Measurements from ENCODE around the gene AFAP1L1. TPM values are rescaled to one million over a fixed set of nuclear protein-coding genes. Genes with fewer than 3 reads are reported as not detected.

Gene AFAP1L1
- total RNA-seq, result under 1 TPM; 0.18 to 0.55 TPM

GRCh38 chr5:149271716-149272563, at the start of gene AFAP1L1:
AFAP1L1 (plus strand) TSS chr5:149271859; CDS start chr5:149271969, 110 bp downstream.
- Mint-ChIP-seq H3K9me3 (ENCODE audit: low read depth) (peaks cover 2% of the 10 kb centered on the region), H3K36me3 (ENCODE audit: low read depth) (no peaks in the 10 kb centered on the region), H3K27ac (peak within 1 kb of the TSS; percentile 72), H3K4me1 (peaks cover 6% of the 10 kb centered on the region), H3K27me3 (peaks cover 23% of the 10 kb centered on the region), H3K4me3 (peak within 1 kb of the TSS; percentile 75)
- ChIA-PET CTCF (interaction anchor here (0.6 to 1.5 kb wide), 3 partner anchors 10 to 131 kb away, joined by 3 to 5 read pairs (median 4); partner anchors contain the start of gene ABLIM3), POLR2A (no interaction called here)
- peak; percentile 64 for ATAC-seq
- intact Hi-C loops (cut with DNase I, micrococcal nuclease), result loop anchor here in 1 of 2 experiments (5.0 kb wide), 1 partner anchor 450 kb away; no protein-coding TSS in a partner anchor
- DNase-seq, result peak; percentile 52

GRCh38 chr5:149223081-149223848, 48.4 kb upstream of the AFAP1L1 start:
- no peaks in the 10 kb centered on the region for H3K9me3 Mint-ChIP-seq (ENCODE audit: low read depth)
- intact Hi-C loops (cut with DNase I, micrococcal nuclease), result no loop called here
- no peaks in the 10 kb centered on the region for H3K27me3 Mint-ChIP-seq
- ChIA-PET CTCF (interaction anchor here (0.6 to 1.9 kb wide), 4 partner anchors 10 to 82 kb away, joined by 4 to 7 read pairs (median 4); partner anchors contain the start of gene ABLIM3), POLR2A (no interaction called here)
- no peaks in the 10 kb centered on the region for H3K4me1 Mint-ChIP-seq
- no peak overlapping the region for H3K4me3 Mint-ChIP-seq
- no peaks in the 10 kb centered on the region for H3K36me3 Mint-ChIP-seq (ENCODE audit: low read depth)
- no peak for ATAC-seq
- H3K27ac Mint-ChIP-seq, result no peak overlapping the region
- DNase-seq, result no peak

DNA sequence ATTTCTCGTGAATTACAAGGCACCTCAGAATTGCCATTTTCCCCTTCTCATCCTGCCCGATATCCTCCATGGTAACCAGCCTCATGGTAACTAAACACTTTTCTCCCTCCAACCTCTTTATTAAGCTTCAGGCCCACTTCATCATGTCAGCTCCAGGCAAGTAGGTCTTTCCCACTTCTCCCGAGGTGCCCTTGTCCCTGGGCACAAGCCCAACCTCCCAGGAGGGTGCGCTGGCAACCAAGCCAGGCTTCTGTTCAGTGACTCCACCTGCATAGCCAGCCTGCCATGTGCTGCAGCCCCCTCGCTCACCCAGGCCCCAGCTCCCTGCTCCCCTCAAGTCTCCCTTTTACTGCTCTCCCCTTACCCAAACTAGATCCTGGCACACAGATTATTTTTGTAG, 47.4 kb upstream of the AFAP1L1 start:
- POLR2A ChIA-PET, result no interaction called here
- H3K36me3 Mint-ChIP-seq (ENCODE audit: low read depth), result no peaks in the 10 kb centered on the region
- no peak overlapping the region for H3K4me3 Mint-ChIP-seq
- CTCF ChIA-PET, result no interaction called here
- H3K27ac Mint-ChIP-seq, result no peak overlapping the region
- no peaks in the 10 kb centered on the region for H3K27me3 Mint-ChIP-seq
- H3K9me3 Mint-ChIP-seq (ENCODE audit: low read depth), result no peaks in the 10 kb centered on the region
- intact Hi-C loops (cut with DNase I, micrococcal nuclease), result no loop called here
- ATAC-seq (no peak), DNase-seq (no peak)
- no peaks in the 10 kb centered on the region for H3K4me1 Mint-ChIP-seq

- H3K4me3 Mint-ChIP-seq, result no peak overlapping the region
- ChIA-PET POLR2A (no interaction called here), CTCF (interaction anchor here (1.3 kb wide), 1 partner anchor 86 kb away, joined by 3 read pairs; the partner anchor contains the start of gene ABLIM3)
- intact Hi-C loops (cut with DNase I, micrococcal nuclease), result no loop called here
- DNase-seq (no peak), ATAC-seq (peak; percentile 75)
- H3K4me1 Mint-ChIP-seq, result no peaks in the 10 kb centered on the region
- no peaks in the 10 kb centered on the region for H3K27me3 Mint-ChIP-seq
- no peaks in the 10 kb centered on the region for H3K36me3 Mint-ChIP-seq (ENCODE audit: low read depth)
- no peaks in the 10 kb centered on the region for H3K9me3 Mint-ChIP-seq (ENCODE audit: low read depth)
- no peak overlapping the region for H3K27ac Mint-ChIP-seq
Observed at GRCh38 chr5:149227168-149227826, 44.4 kb upstream of the AFAP1L1 start.

DNA sequence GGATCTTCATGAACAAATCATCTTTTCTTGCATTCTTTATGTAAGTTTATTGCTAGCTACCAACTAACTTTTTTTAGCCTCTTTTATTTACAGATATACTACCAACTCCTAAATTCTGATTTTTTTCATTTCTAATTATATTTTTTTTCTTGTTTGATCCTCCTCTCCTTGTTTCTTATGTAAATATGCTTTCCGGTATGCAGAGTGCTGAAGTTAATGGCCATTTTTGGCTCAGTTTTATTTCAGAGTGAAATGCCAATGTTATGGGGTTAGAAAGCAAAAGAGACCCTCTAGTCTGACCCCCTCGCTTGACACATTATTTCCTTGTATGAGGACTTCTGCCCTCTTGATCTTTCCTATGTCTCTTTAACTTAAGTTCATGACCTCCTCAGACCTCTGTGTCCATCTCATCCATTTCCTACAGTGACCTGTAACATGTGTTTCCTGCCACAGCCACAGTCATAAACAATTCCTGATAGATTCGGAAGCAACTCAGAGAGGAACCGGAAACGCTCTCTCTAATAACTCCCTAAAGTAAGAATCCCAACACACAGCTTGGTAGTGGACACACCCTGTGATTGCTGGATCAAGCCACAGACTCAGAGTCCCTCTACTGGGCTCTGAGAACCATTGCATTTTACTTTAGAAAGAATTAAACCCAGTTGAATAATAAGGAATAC, 42.9 kb upstream of the AFAP1L1 start:
- no peak for DNase-seq
- H3K4me1 Mint-ChIP-seq, result no peaks in the 10 kb centered on the region
- H3K27ac Mint-ChIP-seq, result no peak overlapping the region
- H3K4me3 Mint-ChIP-seq, result no peak overlapping the region
- ChIA-PET CTCF (no interaction called here), POLR2A (no interaction called here)
- H3K27me3 Mint-ChIP-seq, result no peaks in the 10 kb centered on the region
- no peaks in the 10 kb centered on the region for H3K36me3 Mint-ChIP-seq (ENCODE audit: low read depth)
- peak; percentile 19 for ATAC-seq
- intact Hi-C loops (cut with DNase I, micrococcal nuclease), result no loop called here
- no peaks in the 10 kb centered on the region for H3K9me3 Mint-ChIP-seq (ENCODE audit: low read depth)

DNA sequence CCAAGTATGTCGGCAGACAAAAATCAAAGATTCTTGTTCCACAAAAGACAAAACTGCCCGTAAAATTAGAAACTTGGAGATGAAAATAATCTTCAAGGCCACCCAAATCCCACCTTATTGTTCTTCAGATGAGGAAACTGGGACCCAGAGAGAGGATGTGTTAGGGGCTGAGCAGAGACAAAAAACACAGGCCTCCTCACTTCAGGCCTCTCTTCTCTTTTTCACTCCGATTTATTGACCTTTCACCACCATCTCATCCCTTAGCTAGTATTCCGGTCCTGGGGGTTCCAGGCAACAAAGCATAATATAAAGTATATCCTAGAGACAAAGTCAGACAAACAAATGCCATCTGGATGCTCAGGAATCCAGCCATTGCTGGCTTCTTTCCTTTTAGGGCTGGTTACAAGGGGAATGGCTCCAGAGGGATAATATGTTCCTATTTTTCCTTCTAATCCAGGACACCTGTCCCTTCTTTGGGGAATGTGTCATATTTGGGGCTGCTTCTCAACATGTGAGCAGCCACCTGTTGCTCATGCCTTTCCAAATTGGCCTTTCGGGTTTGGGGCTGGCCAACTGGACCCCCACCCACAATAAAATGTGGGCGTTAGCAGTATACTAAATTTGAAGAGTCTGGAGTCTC, 42.2 kb upstream of the AFAP1L1 start:
- DNase-seq (no peak), ATAC-seq (no peak)
- Mint-ChIP-seq H3K4me3 (no peak overlapping the region), H3K4me1 (no peaks in the 10 kb centered on the region), H3K9me3 (ENCODE audit: low read depth) (no peaks in the 10 kb centered on the region), H3K27ac (no peak overlapping the region), H3K27me3 (no peaks in the 10 kb centered on the region), H3K36me3 (ENCODE audit: low read depth) (no peaks in the 10 kb centered on the region)
- POLR2A ChIA-PET, result no interaction called here
- intact Hi-C loops (cut with DNase I, micrococcal nuclease), result no loop called here
- CTCF ChIA-PET, result interaction anchor here (1.0 kb wide), 1 partner anchor 35 kb away, joined by 4 read pairs; no protein-coding TSS in a partner anchor

DNA sequence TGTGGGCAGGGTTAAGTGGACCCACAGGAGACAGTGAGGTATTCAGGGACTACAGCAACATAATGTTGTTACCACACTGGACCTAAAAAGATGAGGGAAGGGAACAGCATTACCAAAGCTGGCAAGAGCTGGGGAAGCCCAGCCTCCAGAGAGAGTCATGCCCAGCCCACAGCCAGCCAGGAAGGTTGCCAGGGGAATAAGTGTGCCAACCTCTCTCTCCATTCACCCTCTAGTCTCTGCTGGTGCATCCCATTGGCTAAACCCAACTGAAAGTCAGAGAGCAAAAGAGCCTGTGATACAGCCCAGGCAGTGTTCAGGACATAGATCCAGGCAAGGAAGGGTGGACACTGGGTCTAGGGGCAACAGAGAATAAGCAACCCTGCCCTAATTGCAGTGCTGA, 35.8 kb upstream of the AFAP1L1 start:
- Mint-ChIP-seq H3K27ac (no peak overlapping the region), H3K4me1 (peaks cover 17% of the 10 kb centered on the region), H3K36me3 (ENCODE audit: low read depth) (peaks cover 3% of the 10 kb centered on the region), H3K9me3 (ENCODE audit: low read depth) (no peaks in the 10 kb centered on the region), H3K4me3 (no peak overlapping the region), H3K27me3 (no peaks in the 10 kb centered on the region)
- ChIA-PET CTCF (interaction anchor here (0.7 to 1.6 kb wide), 4 partner anchors 13 to 502 kb away, joined by 3 to 9 read pairs (median 4); no protein-coding TSS in a partner anchor), POLR2A (no interaction called here)
- intact Hi-C loops (cut with DNase I, micrococcal nuclease), result no loop called here
- ATAC-seq (no peak), DNase-seq (no peak)

- H3K9me3 Mint-ChIP-seq (ENCODE audit: low read depth), result no peaks in the 10 kb centered on the region
- DNase-seq (no peak), ATAC-seq (no peak)
- H3K27me3 Mint-ChIP-seq, result no peaks in the 10 kb centered on the region
- intact Hi-C loops (cut with DNase I, micrococcal nuclease), result no loop called here
- H3K27ac Mint-ChIP-seq, result no peak overlapping the region
- peaks cover 32% of the 10 kb centered on the region for H3K4me1 Mint-ChIP-seq
- ChIA-PET CTCF (no interaction called here), POLR2A (no interaction called here)
- peaks cover 3% of the 10 kb centered on the region for H3K36me3 Mint-ChIP-seq (ENCODE audit: low read depth)
- no peak overlapping the region for H3K4me3 Mint-ChIP-seq
Observed at GRCh38 chr5:149237662-149238061, 34.0 kb upstream of the AFAP1L1 start.

DNA sequence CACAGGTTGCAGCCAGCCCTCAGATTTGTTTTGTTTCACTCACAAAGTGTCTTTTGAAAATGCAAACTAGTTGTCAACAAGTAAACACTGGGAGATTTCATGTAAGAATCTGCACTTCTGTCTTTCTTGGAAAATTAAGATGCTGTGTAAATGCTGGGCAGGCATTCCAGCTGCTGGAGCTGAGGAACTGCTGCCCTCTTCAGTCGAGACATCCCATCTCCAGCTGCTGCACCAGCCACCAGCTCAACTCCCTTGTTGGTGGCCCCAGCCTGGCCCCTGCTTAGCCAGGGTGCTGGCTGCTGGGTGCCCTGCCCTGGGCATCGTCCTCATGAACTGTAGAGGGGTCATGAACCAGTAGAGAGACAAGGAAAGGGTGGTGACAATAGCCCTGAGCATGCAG, 33.1 kb upstream of the AFAP1L1 start:
- Mint-ChIP-seq H3K4me3 (no peak overlapping the region), H3K9me3 (ENCODE audit: low read depth) (no peaks in the 10 kb centered on the region), H3K4me1 (peaks cover 32% of the 10 kb centered on the region), H3K36me3 (ENCODE audit: low read depth) (peaks cover 3% of the 10 kb centered on the region), H3K27ac (no peak overlapping the region), H3K27me3 (no peaks in the 10 kb centered on the region)
- POLR2A ChIA-PET, result no interaction called here
- no peak for DNase-seq
- CTCF ChIA-PET, result no interaction called here
- intact Hi-C loops (cut with DNase I, micrococcal nuclease), result no loop called here
- no peak for ATAC-seq

DNA sequence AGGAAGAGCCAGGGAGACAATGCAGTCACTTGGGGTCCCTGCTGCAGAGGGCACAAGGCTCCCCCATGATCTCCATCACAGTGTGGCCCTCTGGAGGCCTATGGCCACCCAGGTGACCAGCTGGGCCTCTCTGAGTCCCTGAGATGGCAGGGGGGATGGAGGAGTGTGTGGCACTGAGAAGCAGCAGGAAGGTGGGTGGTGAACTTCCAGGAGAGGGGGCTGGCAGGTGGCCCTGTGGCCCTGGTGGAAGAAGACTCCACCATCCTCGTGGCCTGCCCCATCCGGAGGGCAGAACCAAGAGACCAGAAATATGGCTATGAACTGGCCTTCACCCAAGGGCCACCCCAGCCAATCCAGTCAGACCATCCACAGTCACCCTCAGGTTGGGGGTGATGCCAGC, 31.7 kb upstream of the AFAP1L1 start:
- Mint-ChIP-seq H3K4me3 (no peak overlapping the region), H3K4me1 (peaks cover 32% of the 10 kb centered on the region), H3K36me3 (ENCODE audit: low read depth) (peaks cover 3% of the 10 kb centered on the region), H3K27me3 (no peaks in the 10 kb centered on the region), H3K27ac (peak overlapping the region; percentile 91), H3K9me3 (ENCODE audit: low read depth) (no peaks in the 10 kb centered on the region)
- CTCF ChIA-PET, result interaction anchor here (0.7 to 0.9 kb wide), 3 partner anchors 59 to 132 kb away, joined by 3 to 5 read pairs (median 4); partner anchors contain the start of gene ABLIM3
- intact Hi-C loops (cut with DNase I, micrococcal nuclease), result loop anchor here in 1 of 2 experiments (1.0 kb wide), 1 partner anchor 531 kb away; no protein-coding TSS in a partner anchor
- POLR2A ChIA-PET, result no interaction called here
- DNase-seq (no peak), ATAC-seq (no peak)

Measured in activated CD4-positive, alpha-beta T cell treated with anti-CD3 and anti-CD28 coated beads for 36 hours (primary cell).